Measurements from ENCODE around the gene ARHGAP15.

DNA sequence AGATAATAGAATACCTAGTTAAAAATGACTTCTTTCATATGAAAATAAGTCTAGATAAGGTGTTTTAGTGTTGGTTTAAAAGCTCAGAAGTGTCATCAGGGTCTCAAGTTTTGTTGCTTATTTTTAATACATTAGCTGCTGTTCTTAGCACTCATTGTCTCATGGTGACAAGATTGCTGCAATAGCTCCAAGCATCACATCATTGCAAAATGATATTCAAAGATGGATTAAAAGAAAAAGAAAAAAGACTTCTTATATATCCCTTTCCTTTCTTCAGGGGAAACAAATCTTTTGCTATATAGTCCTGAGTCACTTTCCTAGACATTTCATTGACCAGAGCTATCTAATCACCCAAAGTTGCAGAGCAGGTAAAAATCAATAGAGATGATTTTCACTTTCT, 386.1 kb downstream of the ARHGAP15 start:
- TF ChIP-seq, protein P1, sequence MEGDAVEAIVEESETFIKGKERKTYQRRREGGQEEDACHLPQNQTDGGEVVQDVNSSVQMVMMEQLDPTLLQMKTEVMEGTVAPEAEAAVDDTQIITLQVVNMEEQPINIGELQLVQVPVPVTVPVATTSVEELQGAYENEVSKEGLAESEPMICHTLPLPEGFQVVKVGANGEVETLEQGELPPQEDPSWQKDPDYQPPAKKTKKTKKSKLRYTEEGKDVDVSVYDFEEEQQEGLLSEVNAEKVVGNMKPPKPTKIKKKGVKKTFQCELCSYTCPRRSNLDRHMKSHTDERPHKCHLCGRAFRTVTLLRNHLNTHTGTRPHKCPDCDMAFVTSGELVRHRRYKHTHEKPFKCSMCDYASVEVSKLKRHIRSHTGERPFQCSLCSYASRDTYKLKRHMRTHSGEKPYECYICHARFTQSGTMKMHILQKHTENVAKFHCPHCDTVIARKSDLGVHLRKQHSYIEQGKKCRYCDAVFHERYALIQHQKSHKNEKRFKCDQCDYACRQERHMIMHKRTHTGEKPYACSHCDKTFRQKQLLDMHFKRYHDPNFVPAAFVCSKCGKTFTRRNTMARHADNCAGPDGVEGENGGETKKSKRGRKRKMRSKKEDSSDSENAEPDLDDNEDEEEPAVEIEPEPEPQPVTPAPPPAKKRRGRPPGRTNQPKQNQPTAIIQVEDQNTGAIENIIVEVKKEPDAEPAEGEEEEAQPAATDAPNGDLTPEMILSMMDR (IDR thresholded peaks at IDR 0.05), result no peak
- TF ChIP-seq POLR2A (IDR thresholded peaks at IDR 0.05), result no peak
